Spleen (tissue), 11 donors: ENCODE measurements around the gene GHRL. TPM values are rescaled to one million over a fixed set of nuclear protein-coding genes. Genes with fewer than 3 reads are reported as not detected.

Source experiments
- DNase-seq: peaks from one replicate; pipeline ENCODE4 v3.0.0-alpha.2; 2020
- H3K27ac ChIP-seq, 8 donors: fragments of 200-600 bp; sonication (generic) in 7 of 8; 1 replicate in 4 of 8; 2 replicates in 4 of 8; pipeline versions ENCODE4 v1.5.0 to v1.8.0; 2016 to 2021; ENCODE audit warnings: inconsistent platforms in 4 of 8, mild to moderate bottlenecking in 4 of 8, moderate library complexity in 1 of 8
- H3K27me3 ChIP-seq, 7 donors: fragments of 200-600 bp; sonication (generic) in 6 of 7; replicated peaks in 1 of 7; 1 replicate in 4 of 7; 2 replicates in 3 of 7; pipeline versions ENCODE4 v1.5.0 to v1.8.0; 2016 to 2021; ENCODE audit warnings: inconsistent platforms in 3 of 7, mild to moderate bottlenecking in 1 of 7
- H3K36me3 ChIP-seq, 6 donors: fragments of 200-600 bp; sonication (generic) in 5 of 6; 1 replicate in 4 of 6; 2 replicates in 2 of 6; pipeline versions ENCODE4 v1.5.0 to v1.8.0; 2016 to 2021; ENCODE audit warnings: inconsistent platforms in 2 of 6
- H3K4me1 ChIP-seq, 6 donors: fragments of 200-600 bp; sonication (generic) in 5 of 6; 1 replicate in 3 of 6; 2 replicates in 3 of 6; pipeline versions ENCODE4 v1.5.0 to v1.8.0; 2016 to 2021; ENCODE audit warnings: inconsistent platforms in 3 of 6
- H3K4me3 ChIP-seq, 8 donors: fragments of 200-600 bp; sonication (generic) in 7 of 8; 1 replicate in 4 of 8; 2 replicates in 4 of 8; pipeline versions ENCODE4 v1.5.0 to v1.8.0; 2016 to 2021; ENCODE audit warnings: inconsistent platforms in 4 of 8, mild to moderate bottlenecking in 4 of 8, moderate library complexity in 2 of 8
- H3K9me3 ChIP-seq, 8 donors: fragments of 200-600 bp; sonication (generic) in 7 of 8; 1 replicate in 4 of 8; 2 replicates in 4 of 8; pipeline versions ENCODE4 v1.5.0 to v1.8.0; 2016 to 2021; ENCODE audit warnings: inconsistent platforms in 4 of 8
- POLR2A ChIP-seq, 3 donors: fragments of 450-650 bp; IDR thresholded peaks; one replicate each; pipeline ENCODE4 v1.5.1; 2017; ENCODE audit warnings: antibody characterized with exemption in 3 of 3, mild to moderate bottlenecking in 1 of 3
- POLR2AphosphoS5 ChIP-seq, 3 donors: sonication (generic); formaldehyde crosslinking; IDR thresholded peaks; one replicate each; pipeline ENCODE4 v1.5.1; 2017; ENCODE audit warnings: antibody characterized with exemption in 3 of 3
- WGBS, 5 donors: extraction: QIAGEN DNeasy Blood & Tissue Kit in 3 of 5; methylation state at CpG; one replicate each; pipeline versions ENCODE4 v1.1.5 to v1.1.7; 2013 to 2018; 5-methylcytosine and 5-hydroxymethylcytosine counted together
- intact Hi-C: fragments of 100-400 bp; cut with DNase I; formaldehyde crosslinking; loops from one replicate; pipeline ENCODE4 v1.15.0; 2023; ENCODE audit warnings: low total_unique reads
- polyA plus RNA-seq, 3 donors: library from polyadenylated mRNA; stranded (reverse); fragments of 200-250 nt; gene quantifications; one replicate each; pipeline ENCODE4 v1.2.1, GENCODE V29; 2013
- total RNA-seq, 7 donors: library from RNA; depleted of rRNA in 3 of 7; stranded (reverse); fragments of >200 nt in 3 of 7; fragmentation: NEBNext Ultra II Directional in 4 of 7; extraction: Animal tissue kit (Norgen Biotek cat#: 25700) in 4 of 7; gene quantifications; one replicate each; pipeline versions ENCODE4 v1.1.0 to v1.2.1, GENCODE V29; 2016 to 2021
- TF ChIP-seq, protein P1 (sequence below), 11 experiments: fragments of 200-600 bp in 7 of 11; fragments of 450-650 bp in 4 of 11; sonication (generic) in 4 of 11; IDR thresholded peaks in 8 of 11; conservative IDR thresholded peaks in 3 of 11; 1 replicate in 7 of 11; 2 replicates in 4 of 11; pipeline versions ENCODE4 v1.4.0 to v1.8.0; 2016 to 2021; ENCODE audit warnings: antibody characterized with exemption in 11 of 11, inconsistent platforms in 4 of 11, mild to moderate bottlenecking in 1 of 11
- donor health status: healthy with polysubstance abuse.
- donor health status: DM: no; HTN: no; CAD: no; lungs with moderate emphysema.
- donor health status: DM: no; HTN: no; CAD: no.
- donor health status: Bipolar disorder and iron deficiency.
- donor health status: healthy.
- donor health status: DM: no; HTN: no; CAD: no.
- donor health status: DM: yes; HTN: yes; CAD: no.

The GHRL gene
- total and polyA plus RNA-seq, 10 donors: 1.1 to 8.0 (median 4.0) TPM

GRCh38 chr3:10280177-10280529 lies 12.6 kb downstream of the GHRL start:
- peak; percentile 38 for DNase-seq
- no peaks in the 10 kb centered on the region for H3K9me3 ChIP-seq
- H3K27ac ChIP-seq: no peak overlapping the region
- no peak overlapping the region for H3K4me3 ChIP-seq
- H3K27me3 ChIP-seq: no peaks in the 10 kb centered on the region
- TF ChIP-seq POLR2AphosphoS5 (IDR thresholded peaks at IDR 0.05) (no peak), POLR2A (IDR thresholded peaks at IDR 0.05) (no peak)
- TF ChIP-seq, protein P1, sequence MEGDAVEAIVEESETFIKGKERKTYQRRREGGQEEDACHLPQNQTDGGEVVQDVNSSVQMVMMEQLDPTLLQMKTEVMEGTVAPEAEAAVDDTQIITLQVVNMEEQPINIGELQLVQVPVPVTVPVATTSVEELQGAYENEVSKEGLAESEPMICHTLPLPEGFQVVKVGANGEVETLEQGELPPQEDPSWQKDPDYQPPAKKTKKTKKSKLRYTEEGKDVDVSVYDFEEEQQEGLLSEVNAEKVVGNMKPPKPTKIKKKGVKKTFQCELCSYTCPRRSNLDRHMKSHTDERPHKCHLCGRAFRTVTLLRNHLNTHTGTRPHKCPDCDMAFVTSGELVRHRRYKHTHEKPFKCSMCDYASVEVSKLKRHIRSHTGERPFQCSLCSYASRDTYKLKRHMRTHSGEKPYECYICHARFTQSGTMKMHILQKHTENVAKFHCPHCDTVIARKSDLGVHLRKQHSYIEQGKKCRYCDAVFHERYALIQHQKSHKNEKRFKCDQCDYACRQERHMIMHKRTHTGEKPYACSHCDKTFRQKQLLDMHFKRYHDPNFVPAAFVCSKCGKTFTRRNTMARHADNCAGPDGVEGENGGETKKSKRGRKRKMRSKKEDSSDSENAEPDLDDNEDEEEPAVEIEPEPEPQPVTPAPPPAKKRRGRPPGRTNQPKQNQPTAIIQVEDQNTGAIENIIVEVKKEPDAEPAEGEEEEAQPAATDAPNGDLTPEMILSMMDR (IDR thresholded peaks at IDR 0.05 in 8 of 11, conservative IDR thresholded peaks at IDR 0.05 in 3 of 11): no peak
- peaks cover 0 to 19% (median 0%) of the 10 kb centered on the region in 6 donors for H3K4me1 ChIP-seq
- intact Hi-C loops: no loop called here
- WGBS, 5 donors: 73 to 87% (median 87%) methylated on average over 5 of the region's 5 CpGs
- peaks cover 0 to 100% (median 68%) of the 10 kb centered on the region in 6 donors for H3K36me3 ChIP-seq

- WGBS, 5 donors: 86 to 94% (median 92%) methylated on average over 13 of the region's 13 CpGs
- intact Hi-C loops: no loop called here
- Histone ChIP-seq H3K27me3 (no peaks in the 10 kb centered on the region), H3K4me3 (no peak overlapping the region), H3K4me1 (peaks cover under 1 to 19% (median 3%) of the 10 kb centered on the region in 6 donors), H3K36me3 (peaks cover 0 to 100% (median 68%) of the 10 kb centered on the region in 6 donors), H3K27ac (no peak overlapping the region), H3K9me3 (no peaks in the 10 kb centered on the region)
- TF ChIP-seq, protein P1 (IDR thresholded peaks at IDR 0.05 in 8 of 11, conservative IDR thresholded peaks at IDR 0.05 in 3 of 11): no peak
- TF ChIP-seq POLR2A (IDR thresholded peaks at IDR 0.05) (no peak), POLR2AphosphoS5 (IDR thresholded peaks at IDR 0.05) (no peak)
- DNase-seq: peak; percentile 16
Measured at GRCh38 chr3:10279384-10280176, 13.2 kb downstream of the GHRL start.

DNA sequence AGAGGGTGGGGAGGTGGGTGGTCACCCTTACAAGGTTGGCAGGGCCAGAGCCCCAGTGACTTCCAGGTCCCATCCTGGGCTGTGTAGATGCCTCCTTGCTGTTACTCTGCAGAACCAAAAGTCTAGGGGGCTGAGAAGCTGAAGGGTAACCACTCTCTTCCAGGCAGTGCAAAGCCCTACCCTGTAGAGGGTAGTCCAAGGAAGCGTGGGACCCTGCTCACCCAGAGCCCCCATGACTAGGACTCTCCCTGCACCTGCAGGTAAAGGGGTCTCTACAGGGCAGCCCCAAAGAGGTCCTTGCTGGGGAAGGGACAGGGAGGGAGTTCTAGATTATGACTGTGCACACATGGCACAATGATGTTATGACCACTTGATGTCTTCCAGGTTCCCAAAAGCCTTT lies 14.2 kb downstream of the GHRL start:
- WGBS, 5 donors: 88 to 100% (median 97%) methylated on average over 1 of the region's 1 CpG; no CpG with 5 or more reads in 1 of the 5 donors
- Histone ChIP-seq H3K4me1 (peaks cover 11 to 20% (median 13%) of the 10 kb centered on the region in 6 donors), H3K27ac (peak overlapping the region in 1 of 8 donors; percentile 11)

More for the DNA sequence above, 14.2 kb downstream of the GHRL start:
- Histone ChIP-seq H3K27me3 (no peaks in the 10 kb centered on the region), H3K9me3 (no peaks in the 10 kb centered on the region), H3K4me3 (no peak overlapping the region), H3K36me3 (peaks cover 0 to 100% (median 64%) of the 10 kb centered on the region in 6 donors)
- intact Hi-C loops: no loop called here
- TF ChIP-seq POLR2AphosphoS5 (IDR thresholded peaks at IDR 0.05): no peak
- no peak for TF ChIP-seq POLR2A (IDR thresholded peaks at IDR 0.05)
- TF ChIP-seq, protein P1 (IDR thresholded peaks at IDR 0.05 in 8 of 11, conservative IDR thresholded peaks at IDR 0.05 in 3 of 11): no peak
- DNase-seq: no peak
